GM15510 (cell line): Measurements from ENCODE around the gene CCDC146.

Experiments used
- POLR2A ChIP-seq: IDR thresholded peaks from 3 replicates; pipeline ENCODE4 v1.6.1; 2011; ENCODE audit warnings: borderline replicate concordance; ENCODE audit not compliant: insufficient read length; ENCODE audit errors: extremely low read depth

CCDC146 gene

DNA sequence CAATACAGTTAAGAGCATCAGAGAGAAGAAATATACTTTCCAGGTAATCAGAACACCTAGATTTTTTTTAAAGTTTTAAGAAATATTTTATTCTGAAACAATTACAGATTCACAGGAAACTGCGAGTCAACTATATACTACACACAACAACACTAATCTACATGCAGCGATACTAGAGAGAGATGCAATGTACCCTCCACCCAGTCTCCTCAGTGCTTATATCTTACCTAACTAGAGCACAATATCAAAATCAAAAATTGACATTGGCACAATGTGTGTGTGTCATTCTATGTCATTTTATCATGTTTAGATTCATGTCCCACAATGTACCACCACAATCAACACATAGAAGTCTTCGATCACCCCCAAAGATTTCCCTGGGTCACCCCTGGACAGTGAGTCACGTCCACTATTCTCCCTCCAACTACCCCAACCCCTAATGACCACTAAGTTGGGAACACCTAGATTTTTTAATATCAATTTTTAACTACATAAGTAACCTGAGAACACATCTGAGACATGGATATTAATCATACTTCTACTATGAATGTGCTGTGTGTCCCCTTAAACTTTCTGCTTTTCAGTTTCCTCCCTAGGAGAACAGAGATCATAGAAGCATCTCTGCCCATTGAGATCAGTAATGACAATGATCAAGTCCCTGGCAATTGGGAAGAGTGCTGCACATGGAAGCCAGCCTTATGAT is 207.2 kb downstream of the CCDC146 start:
- no peak for TF ChIP-seq POLR2A

DNA sequence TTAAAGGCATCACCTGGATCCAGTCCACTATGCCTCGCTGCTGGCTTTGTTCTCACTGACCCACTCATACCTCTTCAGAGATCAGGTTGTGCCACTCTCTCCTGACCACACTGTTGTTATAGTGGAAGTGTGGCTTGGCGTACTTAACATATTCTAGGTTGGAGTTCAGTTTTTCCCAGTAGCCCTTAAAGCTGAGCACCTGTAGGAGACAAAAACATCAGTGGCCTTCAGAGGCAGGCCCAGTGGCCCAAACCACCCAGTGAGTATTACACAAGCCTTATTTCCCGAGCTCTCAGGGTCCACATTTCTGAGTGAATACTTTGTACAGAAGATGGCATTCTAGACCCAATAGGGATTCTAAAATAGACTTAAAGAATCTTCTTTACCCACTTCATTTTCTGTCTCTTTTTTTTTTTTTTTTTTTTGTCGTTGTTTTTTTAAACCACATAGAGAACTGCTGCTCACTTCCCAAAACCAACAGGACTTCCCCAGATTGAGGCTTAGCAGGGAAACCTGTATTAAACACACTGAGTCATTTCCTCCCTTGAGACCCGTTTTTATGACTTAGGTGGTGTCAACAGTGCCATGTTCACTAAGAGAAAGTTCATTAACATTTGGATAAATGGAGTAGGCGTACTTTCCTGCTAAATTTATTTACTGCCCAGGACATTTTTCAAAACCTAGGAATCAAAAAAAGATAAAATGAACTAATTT is 207.9 kb downstream of the CCDC146 start:
- TF ChIP-seq POLR2A: no peak

DNA sequence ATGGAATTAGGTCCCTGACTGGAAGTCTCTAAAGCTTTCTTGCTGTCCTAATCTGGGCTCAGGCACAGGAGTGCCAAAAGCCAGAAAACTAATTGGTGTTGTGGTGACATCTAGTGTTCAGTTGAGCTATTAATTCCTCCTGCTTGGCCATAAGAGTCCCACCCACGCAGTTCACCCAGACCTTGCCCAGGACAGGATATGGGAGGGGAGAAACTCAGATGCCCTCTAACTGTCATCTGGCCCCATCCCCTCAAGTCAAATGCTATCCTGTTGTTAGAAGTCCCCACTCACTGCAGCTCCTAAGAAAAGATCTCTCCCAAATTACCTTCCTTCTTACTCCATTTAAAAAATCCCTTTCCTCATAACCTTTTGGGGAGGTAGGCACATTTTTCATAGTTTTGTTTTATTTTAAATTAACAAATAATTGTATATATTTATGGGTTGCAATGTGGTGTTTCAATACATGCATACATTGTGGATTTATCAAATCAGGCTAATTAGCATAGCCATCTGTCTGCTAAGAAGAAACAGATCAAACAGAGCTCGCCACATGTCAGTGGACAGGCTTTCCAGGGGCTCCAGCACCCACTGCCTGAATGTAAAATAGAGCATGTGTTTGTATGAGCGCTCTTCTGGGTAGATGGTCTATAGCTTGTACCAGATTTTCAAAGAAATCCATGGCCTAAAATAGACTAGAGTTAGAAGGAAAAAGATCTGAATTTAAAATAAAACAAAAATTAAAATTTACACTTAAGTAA is 209.7 kb downstream of the CCDC146 start:
- no peak for TF ChIP-seq POLR2A

DNA sequence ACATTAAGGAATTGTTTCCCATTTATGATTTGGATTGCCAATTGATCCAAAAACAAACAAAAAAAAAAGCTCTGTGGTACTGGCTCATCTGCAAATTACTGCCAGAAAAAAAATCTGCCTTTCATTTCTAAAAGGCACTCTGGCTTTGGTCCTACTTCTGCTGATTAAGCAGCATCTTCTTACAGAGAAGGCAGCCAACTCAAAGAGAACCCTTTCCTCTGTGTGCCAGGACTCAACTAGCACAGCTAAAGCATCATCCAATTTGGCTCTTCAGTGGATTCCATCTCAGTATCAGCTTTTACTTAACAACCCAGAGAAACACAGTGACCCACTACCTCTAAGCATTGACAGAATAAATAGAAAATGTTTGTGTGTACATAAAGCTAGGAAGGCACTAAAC is 213.2 kb downstream of the CCDC146 start:
- TF ChIP-seq POLR2A: no peak

DNA sequence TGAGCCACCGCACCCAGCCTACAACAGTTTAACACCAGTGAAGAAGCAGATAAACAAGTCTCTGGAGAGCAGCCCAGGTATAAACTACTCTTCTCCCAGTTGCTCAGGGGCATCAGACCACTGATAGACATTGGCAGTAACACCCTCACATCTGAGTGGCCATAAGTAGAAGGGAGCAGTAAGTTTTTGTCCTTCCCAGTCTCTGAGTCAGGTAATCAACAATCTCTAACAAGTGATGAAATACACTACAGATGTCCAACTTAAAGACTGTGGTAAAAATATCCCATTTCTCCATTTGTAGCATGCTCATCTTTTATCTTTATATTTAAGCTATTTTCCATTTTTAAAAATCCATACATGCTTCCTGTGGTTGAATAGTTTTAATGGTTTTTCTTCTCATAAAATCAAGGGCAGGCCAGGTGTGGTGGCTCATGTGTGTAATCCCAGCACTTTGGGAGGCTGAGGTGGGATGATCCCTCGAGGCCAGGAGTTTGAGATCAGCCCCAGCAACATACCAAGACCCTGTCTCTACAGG is 215.1 kb downstream of the CCDC146 start:
- no peak for TF ChIP-seq POLR2A

DNA sequence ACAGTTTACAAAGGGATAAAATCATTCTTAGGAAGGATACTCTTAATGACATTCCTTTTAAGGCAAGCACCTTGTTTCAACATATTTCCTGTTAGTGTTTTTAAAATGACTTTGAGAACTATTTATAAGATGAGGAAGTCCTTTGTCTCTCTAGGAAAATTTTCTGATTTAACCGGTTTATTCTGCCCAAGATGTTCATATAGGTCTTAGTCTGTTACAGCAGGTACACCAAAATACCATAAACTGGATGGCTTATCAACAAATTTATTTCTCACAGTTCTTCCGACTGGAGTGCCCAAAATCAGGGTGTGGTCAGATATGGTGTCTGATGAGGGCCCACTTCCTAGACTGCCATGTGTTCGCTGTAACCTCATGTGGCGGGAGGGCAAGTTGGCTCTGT is 215.8 kb downstream of the CCDC146 start:
- TF ChIP-seq POLR2A: no peak

DNA sequence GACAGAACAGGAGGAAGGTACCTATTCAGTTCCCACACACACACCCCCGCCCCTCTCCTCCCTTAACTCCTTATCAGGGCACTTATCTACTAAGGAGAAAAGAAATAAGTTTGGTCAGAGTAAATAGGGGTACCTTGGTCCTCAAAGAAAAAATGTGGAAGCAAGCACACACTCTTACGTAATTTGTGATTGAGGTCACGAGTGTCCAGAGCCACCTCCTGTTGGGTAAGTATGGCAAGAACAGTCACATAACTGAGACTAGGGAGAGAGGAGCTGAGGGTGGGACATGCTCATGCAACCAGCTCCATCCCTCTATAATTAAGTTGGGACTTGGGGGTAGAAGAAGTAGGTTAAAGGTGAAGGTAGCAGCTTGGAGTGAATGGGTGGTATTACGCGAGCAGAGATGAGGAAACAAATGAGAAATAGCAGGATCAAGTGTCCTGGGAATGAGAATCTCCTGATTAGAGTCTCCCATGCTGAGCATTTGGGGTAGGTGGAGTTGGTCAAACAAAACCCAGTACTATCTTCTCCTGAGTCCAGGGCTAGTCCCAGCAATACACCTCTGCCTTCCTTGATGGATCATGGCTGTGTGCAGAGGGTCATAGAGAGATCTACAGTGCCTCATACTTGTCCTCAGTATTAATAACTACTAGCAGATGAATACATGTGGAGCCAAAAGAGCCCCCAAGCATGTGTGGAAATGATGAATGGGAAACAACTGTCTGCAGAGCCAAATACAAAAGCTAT is 216.6 kb downstream of the CCDC146 start:
- no peak for TF ChIP-seq POLR2A

DNA sequence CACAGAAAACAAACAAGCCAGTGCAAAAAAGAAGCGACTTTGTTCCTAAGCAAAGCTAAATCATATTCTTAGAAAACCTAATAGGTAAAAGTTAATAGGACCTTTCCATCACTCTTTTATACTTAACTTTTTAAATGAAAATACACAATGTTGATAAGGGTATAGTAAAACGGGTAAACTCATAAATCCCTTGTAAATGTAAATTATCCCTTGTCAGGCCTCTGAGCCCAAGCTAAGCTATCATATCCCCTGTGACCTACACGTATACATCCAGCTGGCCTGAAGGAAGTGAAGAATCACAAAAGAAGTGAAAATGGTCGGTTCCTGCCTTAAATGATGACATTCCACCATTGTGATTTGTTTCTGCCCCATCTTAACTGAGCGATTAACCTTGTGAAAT is 217.3 kb downstream of the CCDC146 start:
- no peak for TF ChIP-seq POLR2A
